HEK293T (cell line): ENCODE measurements around the gene C1orf198.

ENCODE experiments used
- CTCF ChIA-PET: fragments of 350-600 bp; formaldehyde crosslinking; extraction: SDS; loops from one replicate; lab custom pipeline; 2021; ENCODE audit warnings: antibody characterized with exemption, inconsistent platforms; lab: Yijun Ruan, JAX
- POLR2A ChIA-PET: fragments of 350-600 bp; formaldehyde crosslinking; extraction: SDS; loops from one replicate; lab custom pipeline; 2020; ENCODE audit warnings: antibody characterized with exemption, inconsistent platforms; lab: Yijun Ruan, JAX
- DNase-seq: peaks from one replicate; pipeline ENCODE4 v3.0.0; 2012; ENCODE audit warnings: mixed read lengths; ENCODE audit errors: extremely low spot score
- ARNT ChIP-seq: fragments of 450-650 bp; IDR thresholded peaks from 2 replicates; pipeline ENCODE4 v1.6.1; 2017; ENCODE audit warnings: mild to moderate bottlenecking
- BHLHE40 ChIP-seq: fragments of 450-650 bp; IDR thresholded peaks from 2 replicates; pipeline ENCODE4 v1.6.1; 2016; ENCODE audit warnings: mild to moderate bottlenecking, moderate library complexity, borderline replicate concordance
- CTBP1 ChIP-seq: fragments of 450-650 bp; IDR thresholded peaks from 2 replicates; pipeline ENCODE4 v1.6.1; 2016; ENCODE audit warnings: borderline replicate concordance
- ELF4 ChIP-seq: fragments of 450-650 bp; IDR thresholded peaks from 2 replicates; pipeline ENCODE4 v1.6.1; 2017; ENCODE audit warnings: antibody characterized with exemption
- FOXA1 ChIP-seq: fragments of 450-650 bp; IDR thresholded peaks from 2 replicates; pipeline ENCODE4 v1.6.1; 2016; ENCODE audit warnings: mild to moderate bottlenecking
- FOXK2 ChIP-seq: fragments of 450-650 bp; IDR thresholded peaks from 2 replicates; pipeline ENCODE4 v1.6.1; 2016; ENCODE audit warnings: mild to moderate bottlenecking
- FOXM1 ChIP-seq: fragments of 450-650 bp; IDR thresholded peaks from 2 replicates; pipeline ENCODE4 v1.6.1; 2017; ENCODE audit warnings: mild to moderate bottlenecking, borderline replicate concordance
- HDGF ChIP-seq: fragments of 450-650 bp; IDR thresholded peaks from 2 replicates; pipeline ENCODE4 v1.6.1; 2017; ENCODE audit warnings: antibody characterized with exemption, borderline replicate concordance
- L3MBTL2 ChIP-seq: fragments of 450-650 bp; conservative IDR thresholded peaks from 2 replicates; pipeline ENCODE4 v1.6.1; 2016; ENCODE audit warnings: mild to moderate bottlenecking
- LEF1 ChIP-seq: fragments of 450-650 bp; IDR thresholded peaks from 2 replicates; pipeline ENCODE4 v1.6.1; 2017; ENCODE audit warnings: mild to moderate bottlenecking, borderline replicate concordance
- NFRKB ChIP-seq: fragments of 450-650 bp; IDR thresholded peaks from 2 replicates; pipeline ENCODE4 v1.6.1; 2016; ENCODE audit warnings: mild to moderate bottlenecking, moderate library complexity
- PKNOX1 ChIP-seq: fragments of 450-650 bp; IDR thresholded peaks from 2 replicates; pipeline ENCODE4 v1.6.1; 2016
- SP1 ChIP-seq: fragments of 450-650 bp; IDR thresholded peaks from 2 replicates; pipeline ENCODE4 v1.6.1; 2017
- SUZ12 ChIP-seq: fragments of 450-650 bp; IDR thresholded peaks from 2 replicates; pipeline ENCODE4 v1.6.1; 2016; ENCODE audit warnings: mild to moderate bottlenecking
- TARDBP ChIP-seq: fragments of 450-650 bp; IDR thresholded peaks from 2 replicates; pipeline ENCODE4 v1.6.1; 2016
- ZNF384 ChIP-seq: fragments of 450-650 bp; IDR thresholded peaks from 2 replicates; pipeline ENCODE4 v1.6.1; 2016

C1orf198 gene

GRCh38 chr1:230809256-230809990 is 58.9 kb downstream of the C1orf198 start:
- ChIA-PET CTCF (no interaction called here), POLR2A (no interaction called here)
- TF ChIP-seq FOXK2: no peak
- no peak for TF ChIP-seq BHLHE40
- TF ChIP-seq FOXM1: no peak
- no peak for TF ChIP-seq ELF4
- TF ChIP-seq SP1: no peak
- TF ChIP-seq HDGF: no peak
- no peak for TF ChIP-seq SUZ12
- TF ChIP-seq LEF1: no peak
- no peak for TF ChIP-seq PKNOX1
- DNase-seq: no peak

GRCh38 chr1:230808281-230808872 is 59.9 kb downstream of the C1orf198 start:
- POLR2A ChIA-PET: no interaction called here
- DNase-seq: no peak
- CTCF ChIA-PET: interaction anchor here (1.4 kb wide), 1 partner anchor 12 kb away, joined by 3 read pairs; no protein-coding TSS in a partner anchor
- TF ChIP-seq L3MBTL2 (no peak), SUZ12 (no peak), BHLHE40 (no peak), LEF1 (no peak), ZNF384 (no peak), FOXK2 (no peak), TARDBP (no peak), CTBP1 (no peak), ARNT (no peak), NFRKB (no peak), HDGF (no peak), FOXA1 (no peak), ELF4 (no peak)

GRCh38 chr1:230807561-230808280 is 60.6 kb downstream of the C1orf198 start:
- POLR2A ChIA-PET: no interaction called here
- TF ChIP-seq L3MBTL2: no peak
- no peak for TF ChIP-seq FOXK2
- TF ChIP-seq ELF4: no peak
- no peak for TF ChIP-seq ZNF384
- TF ChIP-seq FOXA1: no peak
- TF ChIP-seq BHLHE40: no peak
- TF ChIP-seq HDGF: no peak
- TF ChIP-seq SUZ12: no peak
- TF ChIP-seq NFRKB: no peak
- no peak for TF ChIP-seq PKNOX1
- no peak for TF ChIP-seq SP1
- CTCF ChIA-PET: interaction anchor here (0.6 to 1.4 kb wide), 2 partner anchors 11 to 45 kb away, joined by 3 to 4 read pairs; no protein-coding TSS in a partner anchor
- DNase-seq: no peak

GRCh38 chr1:230807029-230807428 is 61.3 kb downstream of the C1orf198 start:
- ChIA-PET POLR2A (no interaction called here), CTCF (interaction anchor here (1.4 kb wide), 1 partner anchor 11 kb away, joined by 3 read pairs; no protein-coding TSS in a partner anchor)
- DNase-seq: no peak
- TF ChIP-seq PKNOX1 (no peak), SP1 (no peak), SUZ12 (no peak), ARNT (no peak), HDGF (no peak), NFRKB (no peak), ZNF384 (no peak), L3MBTL2 (no peak)

- DNase-seq: no peak
- TF ChIP-seq SUZ12 (no peak), CTBP1 (no peak), FOXM1 (no peak), ARNT (no peak), FOXK2 (no peak), ELF4 (no peak), LEF1 (no peak), ZNF384 (no peak), L3MBTL2 (no peak), BHLHE40 (no peak), PKNOX1 (no peak), NFRKB (no peak), SP1 (no peak)
- POLR2A ChIA-PET: no interaction called here
- CTCF ChIA-PET: no interaction called here
Measured at GRCh38 chr1:230806552-230806951, 61.8 kb downstream of the C1orf198 start.
